H1 (cell line): ENCODE data around the gene SNX30. TPM values are rescaled to one million over a fixed set of nuclear protein-coding genes. Genes with fewer than 3 reads are reported as not detected.

Experiments used
- CTCF ChIA-PET: fragments of 300-600 bp; sonication (Branson Sonifier 250); formaldehyde crosslinking; loops from one replicate; lab custom pipeline; 2021; ENCODE audit not compliant: partially characterized antibody; lab: Charles Lee
- POLR2A ChIA-PET: fragments of 300-600 bp; sonication (Branson Sonifier 250); formaldehyde crosslinking; loops from one replicate; lab custom pipeline; 2021; ENCODE audit warnings: inconsistent platforms; ENCODE audit not compliant: partially characterized antibody; lab: Charles Lee
- DNase-seq, 2 experiments: peaks; one replicate each; pipeline versions ENCODE4 v3.0.0 to v3.0.0-alpha.2; 2010 to 2022; ENCODE audit warnings: low spot score in 2 of 2, low read depth in 1 of 2, mixed read lengths in 1 of 2
- FAIRE-seq: peaks from 2 replicates; lab custom pipeline; 2011; peaks lifted over from hg19 to GRCh38; lab: Jason Lieb, UNC
- H2AFZ ChIP-seq: 2 replicates; pipeline ENCODE4 v1.8.1; 2012; ENCODE audit warnings: low read length, inconsistent platforms
- H2AK5ac ChIP-seq: 2 replicates; pipeline ENCODE4 v1.6.1; 2013; ENCODE audit warnings: low read depth, low read length
- H2BK120ac ChIP-seq: replicated peaks from 2 replicates; pipeline ENCODE3; 2013; ENCODE audit warnings: low read depth, low read length, inconsistent platforms
- H2BK12ac ChIP-seq: 2 replicates; pipeline ENCODE4 v1.6.1; 2013; ENCODE audit warnings: low read depth, low read length
- H2BK15ac ChIP-seq: 2 replicates; pipeline ENCODE4 v1.6.1; 2013; ENCODE audit warnings: low read length
- H2BK20ac ChIP-seq: 2 replicates; pipeline ENCODE4 v1.6.1; 2013; ENCODE audit warnings: low read length
- H2BK5ac ChIP-seq: 2 replicates; pipeline ENCODE4 v1.6.1; 2013; ENCODE audit warnings: low read depth, low read length
- H3K14ac ChIP-seq: 2 replicates; pipeline ENCODE4 v1.6.1; 2013; ENCODE audit warnings: inconsistent platforms; ENCODE audit not compliant: insufficient read length
- H3K18ac ChIP-seq: 2 replicates; pipeline ENCODE4 v1.6.1; 2013; ENCODE audit warnings: low read length; ENCODE audit errors: extremely low read depth
- H3K23ac ChIP-seq: 2 replicates; pipeline ENCODE4 v1.6.1; 2013; ENCODE audit warnings: inconsistent platforms; ENCODE audit not compliant: insufficient read length
- H3K23me2 ChIP-seq: 2 replicates; pipeline ENCODE4 v1.6.1; 2013; ENCODE audit warnings: low read depth, low read length
- H3K27ac ChIP-seq: 2 replicates; pipeline ENCODE4 v1.6.1; 2011; ENCODE audit warnings: low read depth, low read length, inconsistent platforms
- H3K27me3 ChIP-seq, 4 experiments: replicated peaks in 1 of 4; 1 replicate in 1 of 4; 2 replicates in 3 of 4; pipeline versions ENCODE4 v1.6.1 to v1.8.1; 2011 to 2013; ENCODE audit warnings: low read length in 3 of 4, mild to moderate bottlenecking in 3 of 4, inconsistent platforms in 2 of 4, mixed read lengths in 2 of 4, moderate library complexity in 1 of 4; ENCODE audit not compliant: control insufficient read depth in 3 of 4, insufficient read depth in 3 of 4; ENCODE audit errors: extremely low read depth in 1 of 4
- H3K36me3 ChIP-seq, 4 experiments: 2 replicates each; pipeline versions ENCODE4 v1.6.1 to v1.8.1; 2011 to 2013; ENCODE audit warnings: mild to moderate bottlenecking in 4 of 4, low read length in 3 of 4, moderate library complexity in 2 of 4, control low read depth in 1 of 4, inconsistent platforms in 1 of 4; ENCODE audit not compliant: insufficient read depth in 4 of 4, control insufficient read depth in 2 of 4
- H3K4ac ChIP-seq: replicated peaks from 2 replicates; pipeline ENCODE3; 2013; ENCODE audit warnings: low read length, low read depth, mixed read lengths, inconsistent platforms; ENCODE audit not compliant: insufficient read length
- H3K4me1 ChIP-seq, 4 experiments: replicated peaks in 1 of 4; 1 replicate in 1 of 4; 2 replicates in 3 of 4; pipeline versions ENCODE4 v1.6.1 to v1.8.1; 2011 to 2013; ENCODE audit warnings: low read length in 3 of 4, inconsistent platforms in 2 of 4, mixed read lengths in 1 of 4; ENCODE audit not compliant: insufficient read depth in 4 of 4, control insufficient read depth in 3 of 4
- H3K4me2 ChIP-seq, 2 experiments: 2 replicates each; pipeline versions ENCODE4 v1.6.1 to v1.8.1; 2011 to 2013; ENCODE audit warnings: low read depth in 2 of 2, low read length in 2 of 2, control low read depth in 1 of 2, inconsistent platforms in 1 of 2, mild to moderate bottlenecking in 1 of 2; ENCODE audit not compliant: insufficient read depth in 1 of 2
- H3K4me3 ChIP-seq, 4 experiments: fragments of 200-600, 300-600 bp in 1 of 4; sonication (generic), shearing (Covaris generic), sonication (Bioruptor Twin) in 1 of 4; 2 replicates each; pipeline versions ENCODE4 v1.5.1 to v1.8.1; 2011 to 2016; ENCODE audit warnings: low read length in 4 of 4, low read depth in 3 of 4, control low read depth in 2 of 4, inconsistent platforms in 2 of 4, mild to moderate bottlenecking in 2 of 4, mixed read lengths in 1 of 4, moderate library complexity in 1 of 4; ENCODE audit not compliant: insufficient read depth in 2 of 4; ENCODE audit errors: extremely low read depth in 1 of 4
- H3K56ac ChIP-seq: replicated peaks from 2 replicates; pipeline ENCODE3; 2013; ENCODE audit warnings: low read depth, mild to moderate bottlenecking, mixed read lengths, low read length, inconsistent platforms; ENCODE audit not compliant: insufficient read length
- H3K79me1 ChIP-seq: 2 replicates; pipeline ENCODE4 v1.6.1; 2013; ENCODE audit warnings: low read depth, low read length, control low read depth
- H3K79me2 ChIP-seq, 2 experiments: 2 replicates each; pipeline versions ENCODE4 v1.6.1 to v1.8.1; 2012 to 2013; ENCODE audit warnings: low read length in 2 of 2, mild to moderate bottlenecking in 2 of 2, inconsistent platforms in 1 of 2; ENCODE audit not compliant: insufficient read depth in 2 of 2, control insufficient read depth in 1 of 2
- H3K9ac ChIP-seq, 4 experiments: replicated peaks in 1 of 4; 1 replicate in 1 of 4; 2 replicates in 3 of 4; pipeline versions ENCODE4 v1.6.1 to v1.8.1; 2011 to 2013; ENCODE audit warnings: low read depth in 3 of 4, low read length in 3 of 4, control low read depth in 2 of 4, mild to moderate bottlenecking in 2 of 4, moderate library complexity in 2 of 4, inconsistent platforms in 1 of 4; ENCODE audit errors: extremely low read depth in 1 of 4
- H3K9me3 ChIP-seq, 2 experiments: 2 replicates each; pipeline versions ENCODE4 v1.6.1 to v1.8.1; 2012 to 2013; ENCODE audit warnings: mild to moderate bottlenecking in 2 of 2, moderate library complexity in 2 of 2, control low read depth in 1 of 2, inconsistent platforms in 1 of 2, low read depth in 1 of 2, low read length in 1 of 2, mixed read lengths in 1 of 2; ENCODE audit not compliant: insufficient read depth in 2 of 2
- H4K20me1 ChIP-seq, 2 experiments: replicated peaks in 1 of 2; 2 replicates each; pipeline versions ENCODE3 to v1.8.1; 2011 to 2013; ENCODE audit warnings: inconsistent platforms in 2 of 2, low read length in 2 of 2, mild to moderate bottlenecking in 1 of 2; ENCODE audit not compliant: insufficient read depth in 2 of 2, control insufficient read depth in 1 of 2
- H4K5ac ChIP-seq: 2 replicates; pipeline ENCODE4 v1.6.1; 2013; ENCODE audit warnings: low read length, low read depth, mixed read lengths, inconsistent platforms; ENCODE audit not compliant: insufficient read length
- H4K8ac ChIP-seq: 2 replicates; pipeline ENCODE4 v1.8.0; 2013; ENCODE audit warnings: mild to moderate bottlenecking, moderate library complexity, low read length, inconsistent platforms; ENCODE audit not compliant: insufficient read depth; ENCODE audit errors: extremely low read depth
- H4K91ac ChIP-seq: replicated peaks from 2 replicates; pipeline ENCODE3; 2013; ENCODE audit warnings: low read length, mixed read lengths, inconsistent platforms; ENCODE audit not compliant: insufficient read length
- ASH2L ChIP-seq: fragments of 200-600, 300-600 bp; sonication (generic); IDR thresholded peaks from one replicate; pipeline ENCODE4 v1.7.1; 2017; ENCODE audit warnings: low read length
- BACH1 ChIP-seq: IDR thresholded peaks from 2 replicates; pipeline ENCODE4 v1.6.1; 2012; ENCODE audit warnings: low read length, improper control_type of control experiment
- CEBPB ChIP-seq: IDR thresholded peaks from 2 replicates; pipeline ENCODE4 v1.6.1; 2012; ENCODE audit warnings: low read depth, low read length
- CHD1 ChIP-seq: IDR thresholded peaks from 2 replicates; pipeline ENCODE4 v1.6.1; 2012; ENCODE audit warnings: low read depth, low read length, improper control_type of control experiment
- HDAC2 ChIP-seq, 2 experiments: fragments of 300-600 bp in 1 of 2; sonication (generic) in 1 of 2; IDR thresholded peaks; 2 replicates each; pipeline ENCODE4 v1.6.1; 2011 to 2012; ENCODE audit warnings: low read depth in 2 of 2, low read length in 2 of 2, mild to moderate bottlenecking in 2 of 2, moderate library complexity in 2 of 2, borderline replicate concordance in 1 of 2, inconsistent platforms in 1 of 2
- HDAC6 ChIP-seq: IDR thresholded peaks from one replicate; pipeline ENCODE4 v1.7.1; 2012; ENCODE audit warnings: low read depth, mild to moderate bottlenecking, inconsistent platforms, low read length, moderate library complexity
- KDM4A ChIP-seq: IDR thresholded peaks from one replicate; pipeline ENCODE4 v1.7.1; 2012; ENCODE audit warnings: low read depth, mild to moderate bottlenecking, moderate library complexity, low read length, inconsistent platforms; ENCODE audit not compliant: severe bottlenecking
- KDM5A ChIP-seq: fragments of 200-600 bp; IDR thresholded peaks from 2 replicates; pipeline ENCODE4 v1.7.1; 2012; ENCODE audit warnings: mild to moderate bottlenecking, low read length, inconsistent platforms, mixed read lengths
- SAP30 ChIP-seq: fragments of 300-600 bp; sonication (generic); IDR thresholded peaks from 2 replicates; pipeline ENCODE4 v1.7.1; 2012; ENCODE audit warnings: low read length, moderate library complexity, mild to moderate bottlenecking, inconsistent platforms; ENCODE audit not compliant: insufficient read depth, insufficient replicate concordance
- SP1 ChIP-seq: IDR thresholded peaks from 2 replicates; pipeline ENCODE4 v1.6.1; 2011; ENCODE audit warnings: low read depth, low read length
- TAF7 ChIP-seq: optimal IDR thresholded peaks from 2 replicates; pipeline ENCODE3; 2011; ENCODE audit warnings: low read depth, mild to moderate bottlenecking, inconsistent platforms, low read length, moderate library complexity, borderline replicate concordance
- WGBS, 2 experiments: shearing (Covaris generic) in 1 of 2; methylation state at CpG; one replicate each; pipeline versions ENCODE4 v1.1.6 to v1.1.7; 2013 to 2015; ENCODE audit warnings: low lambda C conversion rate in 2 of 2, mixed read lengths in 2 of 2, inconsistent platforms in 1 of 2, low coverage in 1 of 2, missing lambda C conversion rate in 1 of 2; ENCODE audit not compliant: insufficient replicate concordance in 2 of 2, insufficient coverage in 1 of 2, insufficient read length in 1 of 2; ENCODE audit errors: extremely low coverage in 1 of 2, missing lambda C conversion rate in 1 of 2; 5-methylcytosine and 5-hydroxymethylcytosine counted together
- polyA plus RNA-seq, 7 experiments: library from polyadenylated mRNA; depleted of rRNA in 3 of 7; stranded (reverse) in 5 of 7; unstranded in 2 of 7; fragments of >200 nt in 5 of 7; fragments of 200-250 nt in 2 of 7; gene quantifications; 1 replicate in 5 of 7; 2 replicates in 1 of 7; 4 replicates in 1 of 7; pipeline versions ENCODE4 v1.2.1 to v1.2.3, GENCODE V29; 2011 to 2013; ENCODE audit warnings: missing spikeins in 2 of 7, mixed read lengths in 2 of 7
- total RNA-seq: library from RNA; stranded (reverse); fragmentation: NEBNext Ultra II Directional; extraction: Animal tissue kit (Norgen Biotek cat#: 25700); gene quantifications from 2 replicates; pipeline ENCODE4 v1.2.1, GENCODE V29; 2021
- TF ChIP-seq, protein P1 (sequence below), 3 experiments: IDR thresholded peaks; 1 replicate in 2 of 3; 2 replicates in 1 of 3; pipeline versions ENCODE4 v1.5.1 to v1.6.1; 2011; ENCODE audit warnings: low read length in 3 of 3, mild to moderate bottlenecking in 3 of 3, inconsistent platforms in 2 of 3, low read depth in 1 of 3, moderate library complexity in 1 of 3; ENCODE audit not compliant: insufficient read depth in 1 of 3; ENCODE audit errors: control extremely low read depth in 1 of 3

SNX30 gene
- total and polyA plus RNA-seq, 2 of the 8 experiments (the other 6 are each of a cell fraction or from before 2014, with no cell fraction given): 4.0 to 12.2 TPM

DNA sequence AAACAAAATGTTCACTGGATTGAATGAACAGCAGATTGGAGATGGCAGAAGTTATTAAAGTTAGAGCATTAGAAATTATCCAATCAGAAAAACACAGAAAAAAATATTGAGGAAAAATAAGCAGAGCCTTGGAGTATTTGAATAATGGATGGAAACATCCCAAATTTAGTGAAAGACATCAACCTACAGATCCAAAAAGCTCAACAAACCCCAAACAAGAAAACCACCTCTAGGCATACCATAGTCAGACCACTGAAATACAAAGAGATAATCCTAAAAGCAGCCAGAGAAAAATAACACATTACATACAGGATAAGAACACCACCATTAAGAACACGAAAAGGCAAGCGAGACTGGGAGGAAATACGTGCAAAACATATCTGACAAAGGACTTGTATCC lies 37.9 kb upstream of the SNX30 start:
- no peak overlapping the region for H3K14ac ChIP-seq
- no peak overlapping the region for H4K8ac ChIP-seq
- no peak overlapping the region for H2BK5ac ChIP-seq
- H3K23ac ChIP-seq: no peak overlapping the region
- H3K56ac ChIP-seq: no peak overlapping the region
- H3K9ac ChIP-seq: no peak overlapping the region
- no peaks in the 10 kb centered on the region for H3K23me2 ChIP-seq
- H2AFZ ChIP-seq: no peak overlapping the region
- H2BK120ac ChIP-seq: no peak overlapping the region
- H3K4me1 ChIP-seq: no peaks in the 10 kb centered on the region
- H3K79me1 ChIP-seq: no peaks in the 10 kb centered on the region; the same call in 1 of the 2 replicates
- no peak overlapping the region for H2BK12ac ChIP-seq
- no peak overlapping the region for H4K91ac ChIP-seq
- no peak overlapping the region for H3K27ac ChIP-seq
- ChIA-PET CTCF (interaction anchor here (0.6 to 1.4 kb wide), 6 partner anchors 16 to 624 kb away, joined by 3 to 4 read pairs (median 4); partner anchors contain the start of gene PTBP3), POLR2A (no interaction called here)
- no peaks in the 10 kb centered on the region for H3K9me3 ChIP-seq
- no peak overlapping the region for H2BK20ac ChIP-seq
- no peaks in the 10 kb centered on the region for H3K27me3 ChIP-seq
- H3K4me3 ChIP-seq: no peak overlapping the region
- TF ChIP-seq KDM4A: no peak
- no peak for TF ChIP-seq SAP30
- TF ChIP-seq HDAC6: no peak
- no peak for TF ChIP-seq TAF7
- TF ChIP-seq ASH2L: no peak
- TF ChIP-seq, protein P1, sequence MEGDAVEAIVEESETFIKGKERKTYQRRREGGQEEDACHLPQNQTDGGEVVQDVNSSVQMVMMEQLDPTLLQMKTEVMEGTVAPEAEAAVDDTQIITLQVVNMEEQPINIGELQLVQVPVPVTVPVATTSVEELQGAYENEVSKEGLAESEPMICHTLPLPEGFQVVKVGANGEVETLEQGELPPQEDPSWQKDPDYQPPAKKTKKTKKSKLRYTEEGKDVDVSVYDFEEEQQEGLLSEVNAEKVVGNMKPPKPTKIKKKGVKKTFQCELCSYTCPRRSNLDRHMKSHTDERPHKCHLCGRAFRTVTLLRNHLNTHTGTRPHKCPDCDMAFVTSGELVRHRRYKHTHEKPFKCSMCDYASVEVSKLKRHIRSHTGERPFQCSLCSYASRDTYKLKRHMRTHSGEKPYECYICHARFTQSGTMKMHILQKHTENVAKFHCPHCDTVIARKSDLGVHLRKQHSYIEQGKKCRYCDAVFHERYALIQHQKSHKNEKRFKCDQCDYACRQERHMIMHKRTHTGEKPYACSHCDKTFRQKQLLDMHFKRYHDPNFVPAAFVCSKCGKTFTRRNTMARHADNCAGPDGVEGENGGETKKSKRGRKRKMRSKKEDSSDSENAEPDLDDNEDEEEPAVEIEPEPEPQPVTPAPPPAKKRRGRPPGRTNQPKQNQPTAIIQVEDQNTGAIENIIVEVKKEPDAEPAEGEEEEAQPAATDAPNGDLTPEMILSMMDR (IDR thresholded peaks at IDR 0.05; ENCODE audit: control extremely low read depth in 1 of 3, insufficient read depth in 1 of 3, low read depth in 1 of 3, low read length in 3 of 3): no peak
- no peak for TF ChIP-seq CHD1
- no peak for TF ChIP-seq BACH1
- no peak for TF ChIP-seq HDAC2 (IDR thresholded peaks at IDR 0.05; ENCODE audit: borderline replicate concordance in 1 of 2, low read depth in 2 of 2, low read length in 2 of 2)
- no peak for TF ChIP-seq CEBPB
- TF ChIP-seq KDM5A: no peak
- no peak for TF ChIP-seq SP1
- no peak overlapping the region for H3K4me2 ChIP-seq
- no peak overlapping the region for H2AK5ac ChIP-seq
- FAIRE-seq: no peak
- peaks cover 0 to 2% of the 10 kb centered on the region in 2 experiments for H4K20me1 ChIP-seq
- no peak overlapping the region for H4K5ac ChIP-seq
- H3K79me2 ChIP-seq: peaks cover 0 to 38% of the 10 kb centered on the region in 2 experiments; a peak in 3 of 4 replicates
- H2BK15ac ChIP-seq: no peak overlapping the region
- no peak overlapping the region for H3K4ac ChIP-seq
- WGBS, 2 experiments: 97% methylated on average over 3 of the region's 3 CpGs; no CpG with 5 or more reads in 1 of the 2 experiments
- no peak for DNase-seq
- H3K18ac ChIP-seq: no peak overlapping the region
- H3K36me3 ChIP-seq: peaks cover 0 to 13% (median 0%) of the 10 kb centered on the region in 4 experiments; a peak in 4 of 8 replicates
